ENCODE measurements around the gene C7orf57.

GRCh38 chr7:48009257-48009656 lies 26.1 kb upstream of the C7orf57 start:
- TF ChIP-seq CTCF (IDR thresholded peaks at IDR 0.05) (no peak), POLR2A (IDR thresholded peaks at IDR 0.05) (no peak)
